ENCODE measurements around the gene GNG11.

Gene GNG11

DNA sequence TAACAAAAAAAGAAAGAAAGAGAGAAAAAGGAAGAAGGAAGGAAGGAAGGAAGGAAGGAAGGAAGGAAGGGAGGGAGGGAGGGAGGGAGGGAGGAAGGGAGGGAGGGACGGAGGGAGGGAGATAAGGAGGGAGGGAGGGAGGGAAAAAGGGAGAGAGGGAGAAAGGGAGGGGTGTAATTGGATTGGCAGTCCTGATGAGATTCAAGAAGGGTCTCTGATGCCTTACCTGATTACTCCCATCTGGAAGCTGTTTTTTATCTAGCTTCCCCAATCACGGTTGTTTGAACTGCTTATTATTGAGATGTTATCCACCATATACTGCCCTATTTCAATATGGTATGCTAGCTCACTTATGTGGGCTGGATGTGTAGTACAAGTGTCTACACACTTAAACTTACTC is 27.3 kb downstream of the GNG11 start:
- no peak for DNase-seq

DNA sequence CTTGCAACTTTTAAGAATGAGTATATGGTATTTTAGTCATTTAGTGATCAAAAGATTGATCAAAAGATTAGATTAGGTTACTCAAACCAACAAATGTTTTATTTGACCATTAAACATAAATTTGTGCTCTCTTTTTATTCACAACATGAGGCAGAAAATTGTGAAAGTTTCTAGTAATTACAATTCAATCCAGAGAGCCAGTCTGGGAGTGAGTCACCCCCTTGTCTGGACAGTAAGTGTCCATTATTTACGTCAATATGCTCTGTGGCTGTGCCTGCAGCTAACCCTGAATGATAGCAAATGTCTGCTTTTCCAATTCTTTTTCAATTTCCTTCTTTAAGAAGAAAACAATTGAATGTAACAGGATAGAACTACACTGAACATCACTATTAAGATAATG is 27.9 kb downstream of the GNG11 start:
- DNase-seq, result no peak

DNA sequence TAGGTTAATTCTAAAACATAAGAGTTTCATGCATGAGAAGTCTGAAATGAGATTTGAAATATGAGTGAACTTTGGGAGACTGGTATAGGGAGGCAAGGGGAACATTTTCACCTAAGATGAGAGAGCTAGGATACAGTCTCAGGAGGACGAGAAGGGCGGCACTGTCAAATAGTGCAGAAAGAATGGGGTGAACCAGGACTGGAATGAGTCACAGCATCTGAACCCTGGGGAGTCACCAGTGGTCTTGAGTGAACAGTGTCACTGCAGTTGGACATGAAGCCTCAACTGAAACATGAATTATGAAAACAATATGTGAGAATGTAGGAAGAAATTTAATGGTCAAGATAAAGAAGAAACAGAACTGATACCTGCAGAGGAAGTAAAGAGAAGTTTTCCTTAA is 33.8 kb downstream of the GNG11 start:
- DNase-seq, result no peak

DNA sequence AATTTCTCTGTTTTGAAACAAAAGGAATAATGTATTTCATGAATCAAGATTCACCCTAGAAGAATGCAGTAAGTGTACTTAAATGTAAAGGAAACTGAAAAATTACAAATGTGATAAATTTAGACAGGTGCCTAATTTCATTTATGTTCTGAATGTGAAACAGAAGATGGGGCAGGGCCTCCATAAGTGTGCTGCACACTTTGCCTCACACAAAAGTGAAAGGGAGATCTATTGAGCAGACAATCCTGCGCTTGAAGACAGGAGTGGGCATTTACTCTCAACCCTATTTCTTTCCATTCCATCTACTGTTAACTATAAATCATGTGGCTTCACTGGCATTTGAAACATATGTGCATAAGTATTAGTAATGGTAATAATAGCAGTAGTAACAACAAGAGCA is 36.2 kb downstream of the GNG11 start:
- DNase-seq, result no peak

GRCh38 chr7:93958216-93958615 is 36.7 kb downstream of the GNG11 start:
- no peak for DNase-seq

- DNase-seq, result no peak
Observed at GRCh38 chr7:93958651-93959050, 37.1 kb downstream of the GNG11 start.

DNA sequence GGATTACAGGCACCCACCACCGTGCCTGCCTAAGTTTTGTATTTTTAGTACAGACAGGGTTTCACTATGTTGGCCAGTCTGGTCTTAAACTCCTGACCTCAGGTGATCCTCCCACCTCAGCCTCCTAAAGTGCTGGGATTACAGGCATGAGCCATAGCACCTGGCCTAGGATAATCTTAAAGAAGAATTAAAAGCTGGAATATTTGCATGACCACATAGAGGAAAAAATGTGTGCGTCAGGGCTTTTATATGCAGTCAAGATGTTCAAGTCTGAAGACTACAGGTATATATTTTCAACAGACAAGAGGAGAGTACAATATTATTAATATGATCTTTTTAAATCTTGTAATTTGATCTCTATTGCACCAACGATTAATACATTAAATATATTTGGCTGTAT is 39.5 kb downstream of the GNG11 start:
- no peak for DNase-seq

DNA sequence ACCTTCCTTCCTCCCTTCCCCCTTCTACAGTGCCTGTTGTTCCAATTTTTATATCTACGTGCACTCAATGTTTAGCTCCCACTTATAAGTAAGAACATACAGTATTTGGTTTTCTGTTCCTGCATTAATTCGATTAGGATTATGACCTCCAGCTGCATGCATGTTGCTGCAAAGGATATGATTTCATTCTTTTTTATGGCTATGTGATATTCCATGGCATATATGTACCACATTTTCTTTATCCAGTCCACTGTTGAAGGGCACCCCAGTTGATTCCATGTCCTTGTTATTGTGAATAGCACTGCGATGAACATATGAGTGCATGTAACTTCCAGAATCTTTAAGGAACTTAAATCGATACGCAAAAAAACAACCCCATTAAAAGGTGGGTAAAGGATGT is 42.7 kb downstream of the GNG11 start:
- no peak for DNase-seq

GRCh38 chr7:93964813-93965212 is 43.3 kb downstream of the GNG11 start:
- no peak for DNase-seq

DNA sequence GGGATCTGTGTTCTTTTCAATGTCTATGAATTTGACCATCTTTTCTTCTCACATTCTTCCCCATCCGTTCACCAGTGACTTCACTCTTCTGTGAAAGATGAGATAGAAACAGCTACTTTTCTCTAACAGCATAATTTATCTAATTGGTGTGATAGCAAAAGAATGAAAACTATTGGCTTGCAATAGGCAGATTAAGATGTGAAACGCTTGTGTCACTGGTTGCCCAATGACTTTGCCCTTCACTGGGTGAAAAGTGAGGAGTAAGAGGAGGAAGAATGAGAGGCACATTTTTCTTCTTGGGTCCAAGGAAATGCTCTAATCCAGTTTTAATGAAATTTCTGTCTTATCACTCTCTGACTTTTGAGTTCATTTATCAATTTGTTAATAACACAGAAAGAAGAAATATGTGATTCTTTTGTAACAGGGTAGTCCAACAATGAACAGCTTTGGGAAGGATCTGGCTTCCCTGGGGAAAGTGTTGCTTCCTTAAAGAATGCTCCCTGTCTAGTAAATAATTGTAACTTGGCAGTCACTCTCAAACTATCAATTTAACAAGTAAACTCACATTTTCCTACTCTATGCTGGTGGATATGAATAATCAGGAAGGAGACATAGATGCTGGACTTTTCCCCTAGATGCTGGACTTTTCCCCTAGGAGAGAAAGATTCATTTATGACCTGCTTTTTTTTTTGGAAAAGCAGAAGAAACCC is 47.5 kb downstream of the GNG11 start:
- no peak for DNase-seq

- DNase-seq, result no peak
Observed at GRCh38 chr7:93972029-93972725, 50.6 kb downstream of the GNG11 start.

- DNase-seq, result no peak
Observed at GRCh38 chr7:93973134-93973533, 51.6 kb downstream of the GNG11 start.

DNA sequence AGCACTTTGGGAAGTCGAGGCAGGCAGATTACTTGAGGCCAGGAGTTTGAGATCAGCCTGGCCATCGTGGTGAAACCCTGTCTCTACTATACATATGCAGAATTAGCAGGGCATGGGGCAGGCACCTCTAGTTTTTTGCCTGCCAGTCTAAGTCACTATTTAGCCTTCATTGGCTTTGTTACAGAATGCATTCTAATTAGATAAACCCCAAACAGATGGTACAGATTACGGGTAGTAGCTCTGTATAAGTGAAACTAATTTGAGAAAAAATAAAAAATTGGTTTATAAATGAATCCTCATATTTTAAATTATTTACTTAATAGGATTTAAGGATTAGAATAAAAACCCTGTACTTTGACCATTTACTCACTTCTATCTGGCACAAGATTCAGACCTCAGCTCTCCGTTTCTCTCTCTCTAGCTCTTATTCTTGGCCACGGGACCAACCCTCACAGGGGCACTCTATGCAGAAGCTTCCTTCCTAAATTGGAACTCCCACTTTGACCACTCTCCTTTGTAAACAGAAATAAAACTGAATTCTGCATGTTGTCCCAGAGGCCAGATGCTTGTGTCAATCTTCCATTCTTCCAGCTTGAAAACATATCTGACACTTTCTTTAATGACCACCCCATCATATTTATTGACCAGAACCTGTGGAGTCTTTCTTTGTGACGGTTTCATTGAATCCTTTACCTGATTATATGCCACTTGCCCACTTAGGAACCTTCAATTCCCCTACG is 55.8 kb downstream of the GNG11 start:
- no peak for DNase-seq

Measured in SHP77 (cell line).